ENCODE data around the gene FAS. TPM values are rescaled to one million over a fixed set of nuclear protein-coding genes. Genes with fewer than 3 reads are reported as not detected.

The FAS gene
- total and polyA plus RNA-seq, 4 donors = 10.5 to 74.7 (median 36.3) TPM

- no peak overlapping the region for H3K27ac ChIP-seq (ENCODE audit: low read depth in 1 of 2, low read length in 1 of 2)
- 54 to 80% methylated on average over 1 of the region's 1 CpG for WGBS, 2 donors
- DNase-seq (peak in 1 of 3 donors; percentile 55), ATAC-seq (ENCODE audit: insufficient read depth, low FRiP score) (peak; percentile 14)
- H3K4me3 ChIP-seq = no peak overlapping the region
- no peaks in the 10 kb centered on the region for H3K27me3 ChIP-seq (ENCODE audit: control insufficient read depth in 3 of 3, insufficient read depth in 3 of 3, low read length in 2 of 3)
- no peaks in the 10 kb centered on the region for H3K9me3 ChIP-seq (ENCODE audit: control insufficient read depth in 4 of 4, insufficient read depth in 3 of 4, low read length in 3 of 4)
- H3K4me1 ChIP-seq (ENCODE audit: control insufficient read depth in 5 of 5, insufficient read depth in 5 of 5, low read length in 5 of 5) = peaks cover 3 to 27% (median 6%) of the 10 kb centered on the region in 5 donors
- peaks cover 0 to 12% (median 1%) of the 10 kb centered on the region in 4 donors for H3K36me3 ChIP-seq (ENCODE audit: control insufficient read depth in 4 of 4, insufficient read depth in 4 of 4, low read length in 4 of 4)
- peak overlapping the region in 1 of 2 donors; percentile 23 for H3K9ac ChIP-seq (ENCODE audit: insufficient read depth in 1 of 2, low read length in 2 of 2)
- no peak for TF ChIP-seq CTCF (IDR thresholded peaks at IDR 0.05; ENCODE audit: control extremely low read depth, extremely low read depth)
Measured at GRCh38 chr10:88999625-89000024, 9.0 kb downstream of the FAS start.

GRCh38 chr10:89001024-89001728, 10.6 kb downstream of the FAS start:
- DNase-seq (peak in 1 of 3 donors; percentile 42), ATAC-seq (ENCODE audit: insufficient read depth, low FRiP score) (no peak)
- Histone ChIP-seq H3K9ac (ENCODE audit: insufficient read depth in 1 of 2, low read length in 2 of 2) (peak overlapping the region in 1 of 2 donors; percentile 59), H3K36me3 (ENCODE audit: control insufficient read depth in 4 of 4, insufficient read depth in 4 of 4, low read length in 4 of 4) (peaks cover 0 to 12% (median 1%) of the 10 kb centered on the region in 4 donors), H3K4me1 (ENCODE audit: control insufficient read depth in 5 of 5, insufficient read depth in 5 of 5, low read length in 5 of 5) (peaks cover 3 to 27% (median 5%) of the 10 kb centered on the region in 5 donors), H3K27me3 (ENCODE audit: control insufficient read depth in 3 of 3, insufficient read depth in 3 of 3, low read length in 2 of 3) (no peaks in the 10 kb centered on the region), H3K27ac (ENCODE audit: low read depth in 1 of 2, low read length in 1 of 2) (peak overlapping the region in 1 of 2 donors; percentile 35), H3K4me3 (no peak overlapping the region), H3K9me3 (ENCODE audit: control insufficient read depth in 4 of 4, insufficient read depth in 3 of 4, low read length in 3 of 4) (no peaks in the 10 kb centered on the region)
- WGBS, 2 donors = 67 to 83% methylated on average over 5 of the region's 5 CpGs
- no peak for TF ChIP-seq CTCF (IDR thresholded peaks at IDR 0.05; ENCODE audit: control extremely low read depth, extremely low read depth)

- no peak overlapping the region for H3K9ac ChIP-seq (ENCODE audit: insufficient read depth in 1 of 2, low read length in 2 of 2)
- DNase-seq (peak; percentile 66 to 78 (median 77)), ATAC-seq (ENCODE audit: insufficient read depth, low FRiP score) (no peak)
- no peaks in the 10 kb centered on the region for H3K9me3 ChIP-seq (ENCODE audit: control insufficient read depth in 4 of 4, insufficient read depth in 3 of 4, low read length in 3 of 4)
- peaks cover 3 to 27% (median 5%) of the 10 kb centered on the region in 5 donors for H3K4me1 ChIP-seq (ENCODE audit: control insufficient read depth in 5 of 5, insufficient read depth in 5 of 5, low read length in 5 of 5)
- H3K27me3 ChIP-seq (ENCODE audit: control insufficient read depth in 3 of 3, insufficient read depth in 3 of 3, low read length in 2 of 3) = no peaks in the 10 kb centered on the region
- WGBS, 2 donors = 58 to 63% methylated on average over 4 of the region's 4 CpGs
- H3K4me3 ChIP-seq = no peak overlapping the region
- TF ChIP-seq CTCF (IDR thresholded peaks at IDR 0.05; ENCODE audit: control extremely low read depth, extremely low read depth) = no peak
- peak overlapping the region in 1 of 2 donors; percentile 35 for H3K27ac ChIP-seq (ENCODE audit: low read depth in 1 of 2, low read length in 1 of 2)
- peaks cover 0 to 12% (median 1%) of the 10 kb centered on the region in 4 donors for H3K36me3 ChIP-seq (ENCODE audit: control insufficient read depth in 4 of 4, insufficient read depth in 4 of 4, low read length in 4 of 4)
Measured at GRCh38 chr10:89001729-89002072, 11.1 kb downstream of the FAS start.
